Measurements from ENCODE around the gene SRGAP3.
"Not testable (repeated sequence)": the region's sequence is repeated elsewhere in the genome, so short reads cannot be mapped to it uniquely, and the experiment has no call there.

Gene SRGAP3

GRCh38 chr3:9108876-9109567 is 140.4 kb downstream of the SRGAP3 start:
- DNase-seq, result no peak

DNA sequence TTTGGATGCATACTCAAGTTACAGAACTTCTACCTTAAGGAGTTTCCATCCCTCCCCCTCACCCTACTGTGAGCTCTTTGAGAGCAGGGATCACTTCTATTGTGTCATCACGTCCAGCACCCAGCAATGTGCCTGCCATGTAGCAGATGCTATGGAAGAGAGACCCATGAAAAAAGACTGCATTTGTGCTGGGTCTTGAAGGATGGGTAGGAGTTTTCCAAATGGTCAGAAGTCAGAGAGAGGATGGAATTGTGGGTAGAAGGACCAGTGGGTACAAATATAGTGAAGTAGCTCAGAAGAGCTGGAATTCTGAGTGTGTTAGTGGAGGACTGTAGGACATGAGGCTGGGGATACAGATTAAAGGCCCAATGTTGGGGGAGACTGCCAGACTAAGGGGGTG is 141.7 kb downstream of the SRGAP3 start:
- no peak for DNase-seq

DNA sequence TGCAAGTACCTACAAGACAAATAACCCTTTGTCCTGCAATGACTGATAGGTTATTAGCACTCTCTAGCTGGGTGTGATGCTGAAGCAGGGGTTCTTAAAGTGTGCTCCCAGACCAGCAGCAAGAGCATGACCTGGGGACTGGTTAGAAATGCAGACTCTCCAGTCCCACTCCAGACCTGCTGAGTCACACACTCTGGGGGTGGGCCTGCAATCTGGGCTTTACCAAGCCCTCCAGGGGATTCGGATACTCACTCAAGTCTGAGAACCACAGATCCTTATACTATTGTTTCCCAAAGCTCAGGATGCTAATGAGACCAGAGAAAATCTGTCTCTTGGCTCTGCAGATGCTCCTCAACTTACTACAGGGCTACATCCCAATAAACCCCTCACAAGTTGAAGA is 144.0 kb downstream of the SRGAP3 start:
- no peak for DNase-seq

DNA sequence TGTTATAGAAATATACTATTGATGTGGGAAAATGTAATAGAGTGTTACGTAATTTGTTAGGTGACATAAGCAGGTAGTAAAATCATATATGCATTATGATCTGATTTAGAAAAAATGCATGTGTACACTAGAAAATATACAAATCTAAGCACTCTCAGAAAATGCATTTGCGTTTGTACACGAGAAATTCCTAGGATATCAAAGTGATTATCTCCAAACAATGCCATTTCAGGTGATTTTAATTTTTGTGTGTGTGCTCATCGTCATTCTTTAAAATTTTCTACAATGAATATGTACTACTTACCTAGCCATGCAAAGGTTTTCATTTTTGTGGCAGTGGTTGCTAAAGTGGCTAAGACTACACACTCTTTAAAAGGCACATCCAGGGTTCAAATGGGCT is 145.3 kb downstream of the SRGAP3 start:
- no peak for DNase-seq

- DNase-seq, result no peak
These were observed 147.0 kb downstream of the SRGAP3 start for GRCh38 chr3:9102240-9102981.

GRCh38 chr3:9101286-9101685 is 148.2 kb downstream of the SRGAP3 start:
- DNase-seq, result no peak

- DNase-seq, result no peak
These were observed 148.9 kb downstream of the SRGAP3 start for GRCh38 chr3:9100513-9100894.

GRCh38 chr3:9099702-9100512 is 149.5 kb downstream of the SRGAP3 start:
- no peak for DNase-seq

DNA sequence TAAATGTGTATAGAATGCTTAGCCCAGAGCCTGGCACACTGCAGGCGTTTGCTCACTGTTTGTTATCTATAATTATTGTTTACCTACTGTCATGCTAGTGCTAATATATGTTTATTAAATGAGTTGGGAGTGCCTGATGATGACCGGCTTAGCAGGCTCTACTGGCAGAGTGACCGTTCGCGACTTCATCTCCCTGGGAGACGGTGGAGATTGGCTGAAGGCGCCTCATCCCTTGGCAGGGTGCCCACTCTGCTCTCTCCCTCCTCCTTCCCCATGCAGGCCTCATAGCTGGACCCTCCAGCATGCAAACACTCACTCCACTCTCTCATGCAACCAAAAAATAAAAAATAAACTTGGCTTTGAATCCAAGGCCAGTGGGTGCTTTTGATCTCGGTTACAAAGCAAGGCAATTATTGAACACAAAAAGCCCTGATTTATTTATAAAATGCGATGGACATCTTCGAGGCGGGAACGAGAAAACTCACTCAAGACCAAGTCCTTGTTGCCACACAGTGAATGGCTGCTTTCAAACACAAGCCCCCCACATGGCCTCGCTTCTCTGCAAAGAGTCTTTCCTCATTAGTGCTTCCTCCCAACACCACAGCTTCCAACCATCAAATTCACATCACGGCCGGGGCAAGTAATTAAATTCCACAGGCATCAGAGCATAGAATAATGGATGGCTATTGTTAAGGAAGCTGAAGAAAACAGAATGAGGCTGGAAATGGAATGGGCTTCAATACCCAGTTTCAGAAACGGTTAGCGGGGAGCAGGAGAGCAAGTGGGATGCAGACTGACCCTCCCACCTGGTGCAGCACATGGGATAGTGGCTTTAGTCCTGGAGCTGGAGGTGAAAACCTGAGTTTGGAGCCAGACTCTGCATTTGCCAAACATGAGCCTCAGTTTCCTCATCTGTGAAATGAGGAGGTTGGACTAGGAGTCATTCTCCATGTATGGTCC is 150.4 kb downstream of the SRGAP3 start:
- no peak for DNase-seq

GRCh38 chr3:9097495-9097894 is 152.0 kb downstream of the SRGAP3 start:
- DNase-seq, result no peak

- no peak for DNase-seq
These were observed 157.8 kb downstream of the SRGAP3 start for GRCh38 chr3:9091486-9092235.

DNA sequence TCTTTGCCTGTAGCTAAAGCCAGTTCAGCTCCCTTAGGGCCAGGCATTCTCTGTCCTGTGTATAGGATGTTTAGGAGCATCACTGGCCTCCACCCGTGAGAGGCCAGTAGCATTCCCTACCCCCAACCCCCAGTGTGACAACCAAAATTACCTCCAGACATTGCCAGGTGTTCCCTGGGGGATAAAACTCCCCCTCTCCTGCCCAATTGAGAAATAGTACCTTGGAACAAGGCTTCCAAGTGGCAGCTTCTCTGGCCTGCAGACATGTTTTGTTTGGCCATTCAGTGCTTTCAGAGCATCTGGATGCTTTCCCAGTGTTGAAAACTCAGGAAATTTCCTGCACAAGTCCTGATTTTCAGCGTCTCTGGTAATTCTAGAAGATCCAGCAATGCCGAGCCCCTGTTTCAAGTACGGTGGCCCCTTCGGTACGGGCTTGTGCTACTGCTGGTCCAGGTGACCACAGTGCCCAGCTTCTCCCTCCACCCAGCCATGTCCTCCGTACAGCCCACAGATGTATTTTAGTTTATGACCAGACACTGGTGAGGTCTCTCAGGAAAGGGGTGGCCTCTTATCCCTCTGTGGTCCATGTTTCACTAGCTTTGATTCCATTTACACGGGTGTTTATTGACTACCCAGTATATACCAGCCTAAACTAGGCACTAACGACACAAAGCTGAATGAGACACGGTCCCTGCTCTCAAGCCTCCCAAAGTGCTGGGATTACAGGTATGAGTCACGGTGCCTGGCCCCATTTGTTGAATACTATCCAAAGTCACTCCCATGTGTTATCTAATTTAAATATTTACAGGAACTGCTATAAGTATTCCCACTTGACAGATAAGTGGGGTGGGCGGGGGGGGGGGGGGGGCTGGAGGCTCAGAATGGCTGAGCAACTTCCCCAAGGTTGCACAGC is 160.7 kb downstream of the SRGAP3 start:
- no peak for DNase-seq

GRCh38 chr3:9087831-9088413 is 161.5 kb downstream of the SRGAP3 start:
- DNase-seq, result no peak

DNA sequence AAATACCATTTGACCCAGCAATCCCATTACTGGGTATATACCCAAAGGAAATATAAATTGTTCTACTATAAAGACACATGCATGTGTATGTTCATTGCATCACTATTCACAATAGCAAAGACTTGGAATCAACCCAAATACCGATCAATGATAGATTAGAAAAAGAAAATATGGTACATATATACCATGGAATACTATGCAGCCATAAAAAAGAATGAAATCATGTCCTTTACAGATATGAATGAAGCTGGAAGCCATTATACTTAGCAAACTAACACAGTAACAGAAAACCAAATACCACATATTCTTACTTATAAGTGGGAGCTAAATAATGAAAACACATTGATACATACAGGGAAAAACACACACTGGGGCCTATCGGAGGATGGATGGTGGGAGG is 164.0 kb downstream of the SRGAP3 start:
- DNase-seq, result not testable (repeated sequence)

DNA sequence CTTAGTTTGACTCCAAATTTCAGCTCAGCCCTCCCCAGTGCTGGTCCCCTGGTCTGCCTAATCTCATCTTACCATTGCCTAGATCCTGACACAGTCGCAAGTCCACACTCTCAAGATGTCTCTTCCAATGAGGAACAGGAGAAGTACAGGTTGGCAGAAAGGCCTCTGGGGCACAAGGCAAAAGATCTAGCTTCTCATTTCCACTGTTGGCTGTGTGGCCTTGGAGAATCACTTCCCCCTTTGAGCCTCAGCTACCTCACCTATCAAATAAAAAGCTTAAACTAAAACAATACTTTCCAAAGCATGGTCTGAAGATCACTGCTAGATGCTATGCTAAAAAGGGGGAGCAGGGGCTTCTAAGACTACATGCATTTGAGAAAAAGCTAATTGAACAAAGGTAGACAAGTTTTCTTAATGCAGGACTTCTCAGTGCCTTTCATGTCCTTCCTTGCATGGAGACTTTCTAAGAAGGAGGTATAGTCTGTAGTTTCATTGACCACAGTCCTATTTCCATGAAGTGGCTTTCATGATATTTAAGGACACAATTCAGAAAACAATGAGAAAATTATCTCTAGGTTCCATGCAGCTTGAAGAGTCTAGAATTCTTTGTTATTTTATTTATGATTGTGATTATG is 168.1 kb downstream of the SRGAP3 start:
- DNase-seq, result no peak

GRCh38 chr3:9080163-9080562 is 169.3 kb downstream of the SRGAP3 start:
- DNase-seq, result no peak

DNA sequence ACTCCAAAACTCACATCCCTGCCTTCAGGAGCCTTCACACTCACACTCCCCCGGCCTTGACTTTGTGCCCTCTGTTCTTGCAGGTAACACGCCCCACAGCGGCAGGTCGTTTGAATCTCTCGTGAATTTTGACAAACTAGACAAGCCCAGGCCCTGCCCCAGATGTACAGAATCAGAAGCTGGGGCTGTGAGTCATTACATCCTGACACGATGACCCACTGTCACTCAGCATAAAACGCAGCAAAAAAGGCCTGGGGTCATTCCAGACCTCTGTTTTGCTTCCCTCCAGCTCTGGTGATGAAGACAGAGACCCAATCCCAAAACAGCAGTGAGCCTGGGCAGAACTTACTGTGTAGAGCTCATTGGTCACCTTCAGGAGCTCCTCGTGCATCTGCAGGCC is 169.8 kb downstream of the SRGAP3 start:
- no peak for DNase-seq

DNA sequence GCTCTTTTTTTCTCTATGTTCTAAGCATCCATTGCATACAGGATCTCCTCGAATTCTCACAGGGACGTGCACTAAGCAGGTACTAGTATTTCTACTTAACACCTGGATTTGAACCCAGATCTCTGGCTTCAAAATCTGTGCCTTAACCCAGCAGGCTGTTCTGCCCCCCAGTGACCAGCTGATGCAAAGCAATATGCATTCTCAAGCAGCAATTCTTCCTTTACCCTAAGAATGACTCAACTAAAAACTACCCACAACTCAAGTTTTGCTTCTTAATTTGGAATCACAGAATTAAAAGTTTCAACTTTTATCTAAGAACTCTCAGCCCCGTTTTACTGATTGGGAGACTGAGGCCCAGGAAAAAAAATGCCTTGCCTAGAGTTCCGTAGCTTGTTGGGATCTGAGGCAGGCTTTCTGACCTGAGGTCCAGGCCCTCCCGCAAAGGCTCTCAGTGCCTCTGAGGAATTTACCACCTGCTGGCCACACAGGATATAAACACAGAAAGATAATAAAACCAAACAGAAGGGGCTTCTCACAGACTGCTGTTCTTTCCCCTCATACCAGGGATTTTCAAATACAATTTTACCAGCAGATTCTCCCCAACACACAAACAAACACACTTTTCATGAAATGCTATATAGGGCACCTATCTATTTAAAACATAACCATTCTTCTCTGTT is 170.7 kb downstream of the SRGAP3 start:
- no peak for DNase-seq

DNA sequence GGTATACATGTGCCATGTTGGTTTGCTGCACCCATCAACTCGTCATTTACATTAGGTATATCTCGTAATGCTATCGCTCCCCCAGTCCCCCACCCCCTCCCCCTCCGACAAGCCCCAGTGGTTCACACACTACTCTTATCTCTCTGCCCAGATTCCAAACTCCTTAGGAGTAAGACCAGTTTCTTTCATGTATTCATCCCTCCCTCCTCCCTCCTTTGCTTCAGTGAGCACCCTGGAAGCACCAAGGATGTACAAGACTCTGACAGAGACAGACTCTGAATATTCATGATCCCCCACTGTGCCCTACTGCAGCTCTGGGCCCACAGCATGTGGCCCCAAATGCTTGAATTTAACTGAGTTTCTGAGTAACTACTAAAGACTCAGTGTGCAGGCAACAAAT is 172.4 kb downstream of the SRGAP3 start:
- no peak for DNase-seq

Measured in activated CD4-positive, alpha-beta T cell treated with anti-CD3 and anti-CD28 coated beads for 1 hour (primary cell).